ENCODE measurements around the gene WIPF2. TPM values are rescaled to one million over a fixed set of nuclear protein-coding genes. Genes with fewer than 3 reads are reported as not detected.

Gene WIPF2
- total RNA-seq, 1 experiment from 2014 or later = 327 TPM

DNA sequence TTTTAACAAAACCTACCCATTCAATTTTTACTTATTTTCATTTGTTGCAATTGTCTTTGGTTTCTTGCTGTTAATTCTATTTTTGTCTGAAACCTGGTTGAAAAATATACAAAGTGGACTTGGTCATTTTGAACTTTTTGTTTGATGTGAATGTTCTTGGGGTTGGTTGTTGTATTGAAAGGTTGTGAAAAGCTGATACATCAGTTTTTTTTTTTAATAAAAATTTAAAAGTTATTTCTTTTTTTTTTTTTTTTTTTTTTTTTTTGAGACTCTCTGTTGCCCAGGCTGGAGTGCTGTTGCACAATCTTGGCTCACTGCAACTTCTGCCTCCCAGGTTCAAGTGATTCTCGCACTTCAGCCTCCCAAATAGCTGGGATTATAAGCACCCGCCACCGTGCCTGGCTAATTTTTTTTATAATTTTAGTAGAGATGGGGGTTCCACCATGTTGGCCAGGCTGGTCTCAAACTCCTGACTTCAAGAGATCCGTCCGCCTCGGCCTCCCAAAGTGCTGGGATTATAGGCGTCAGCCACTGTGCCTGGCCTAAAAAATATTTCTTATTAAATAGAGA lies 28.9 kb downstream of the WIPF2 start:
- no peaks in the 10 kb centered on the region for H3K27me3 Mint-ChIP-seq (ENCODE audit: unreplicated experiment)
- peaks cover 52% of the 10 kb centered on the region for H3K36me3 Mint-ChIP-seq (ENCODE audit: insufficient read depth, unreplicated experiment)
- H3K27ac Mint-ChIP-seq (ENCODE audit: unreplicated experiment) = no peak overlapping the region
- intact Hi-C loops (cut with micrococcal nuclease; ENCODE audit: unreplicated experiment) = no loop called here
- CTCF ChIA-PET = interaction anchor here (0.6 to 1.3 kb wide), 7 partner anchors 10 to 518 kb away, joined by 3 to 6 read pairs (median 3); partner anchors contain the start of genes CCR7 and MIEN1
- TF ChIP-seq, protein P1, sequence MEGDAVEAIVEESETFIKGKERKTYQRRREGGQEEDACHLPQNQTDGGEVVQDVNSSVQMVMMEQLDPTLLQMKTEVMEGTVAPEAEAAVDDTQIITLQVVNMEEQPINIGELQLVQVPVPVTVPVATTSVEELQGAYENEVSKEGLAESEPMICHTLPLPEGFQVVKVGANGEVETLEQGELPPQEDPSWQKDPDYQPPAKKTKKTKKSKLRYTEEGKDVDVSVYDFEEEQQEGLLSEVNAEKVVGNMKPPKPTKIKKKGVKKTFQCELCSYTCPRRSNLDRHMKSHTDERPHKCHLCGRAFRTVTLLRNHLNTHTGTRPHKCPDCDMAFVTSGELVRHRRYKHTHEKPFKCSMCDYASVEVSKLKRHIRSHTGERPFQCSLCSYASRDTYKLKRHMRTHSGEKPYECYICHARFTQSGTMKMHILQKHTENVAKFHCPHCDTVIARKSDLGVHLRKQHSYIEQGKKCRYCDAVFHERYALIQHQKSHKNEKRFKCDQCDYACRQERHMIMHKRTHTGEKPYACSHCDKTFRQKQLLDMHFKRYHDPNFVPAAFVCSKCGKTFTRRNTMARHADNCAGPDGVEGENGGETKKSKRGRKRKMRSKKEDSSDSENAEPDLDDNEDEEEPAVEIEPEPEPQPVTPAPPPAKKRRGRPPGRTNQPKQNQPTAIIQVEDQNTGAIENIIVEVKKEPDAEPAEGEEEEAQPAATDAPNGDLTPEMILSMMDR (IDR thresholded peaks at IDR 0.05; ENCODE audit: unreplicated experiment) = no peak
- BruUV-seq (replicated peaks) = no TSS peak
- H3K9me3 Mint-ChIP-seq (ENCODE audit: low read depth, unreplicated experiment) = no peaks in the 10 kb centered on the region
- peaks cover 34% of the 10 kb centered on the region for H3K4me1 Mint-ChIP-seq (ENCODE audit: low read depth, unreplicated experiment)
- no peak overlapping the region for H3K4me3 Mint-ChIP-seq (ENCODE audit: low read depth, unreplicated experiment)
- no peak for DNase-seq

DNA sequence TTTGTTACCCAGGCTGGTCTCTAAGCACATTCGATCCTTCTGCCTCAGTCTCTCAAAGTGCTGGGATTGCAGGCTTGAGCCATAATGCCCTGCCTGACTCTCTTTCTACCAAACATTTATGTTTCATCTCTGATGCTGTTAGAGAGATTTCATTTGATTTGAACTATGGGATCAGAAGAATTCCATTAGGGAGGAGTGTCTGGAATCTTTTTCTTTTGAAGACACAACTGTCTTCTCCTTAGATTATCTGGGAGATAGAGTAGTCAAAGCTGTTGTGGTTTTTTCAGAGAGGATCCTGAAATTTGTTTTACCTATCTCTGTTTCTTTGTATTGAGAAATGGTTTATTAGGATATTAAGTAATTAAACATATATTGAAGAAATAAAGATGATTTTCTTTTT lies 29.4 kb downstream of the WIPF2 start:
- Mint-ChIP-seq H3K4me1 (ENCODE audit: low read depth, unreplicated experiment) (peaks cover 35% of the 10 kb centered on the region), H3K4me3 (ENCODE audit: low read depth, unreplicated experiment) (no peak overlapping the region), H3K27me3 (ENCODE audit: unreplicated experiment) (no peaks in the 10 kb centered on the region), H3K36me3 (ENCODE audit: insufficient read depth, unreplicated experiment) (peaks cover 57% of the 10 kb centered on the region), H3K27ac (ENCODE audit: unreplicated experiment) (peak overlapping the region; percentile 3), H3K9me3 (ENCODE audit: low read depth, unreplicated experiment) (no peaks in the 10 kb centered on the region)
- TF ChIP-seq, protein P1 (IDR thresholded peaks at IDR 0.05; ENCODE audit: unreplicated experiment) = no peak
- CTCF ChIA-PET = interaction anchor here (0.6 to 1.2 kb wide), 2 partner anchors 10 to 316 kb away, joined by 3 read pairs; partner anchors contain the start of gene CCR7
- no peak for DNase-seq
- intact Hi-C loops (cut with micrococcal nuclease; ENCODE audit: unreplicated experiment) = no loop called here
- BruUV-seq (replicated peaks) = no TSS peak

DNA sequence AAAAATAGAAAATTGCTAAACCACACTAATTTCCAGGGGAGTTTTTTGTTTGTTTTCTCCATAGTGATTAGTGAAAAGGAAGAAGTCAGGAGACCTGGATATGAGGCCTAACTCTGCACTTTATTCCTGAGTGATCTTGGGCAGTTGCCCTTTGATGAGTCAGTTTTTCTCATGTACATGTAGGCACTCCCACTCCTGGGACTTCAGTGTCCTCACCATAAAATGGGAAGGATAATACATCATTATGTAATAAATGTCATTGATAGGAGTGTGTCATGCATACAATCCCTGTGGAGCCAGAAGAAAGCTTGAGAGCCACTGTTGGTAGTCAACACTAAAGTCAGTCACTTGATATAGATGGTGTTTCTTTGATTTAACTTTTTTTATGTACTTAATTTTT lies 32.5 kb downstream of the WIPF2 start:
- CTCF ChIA-PET = interaction anchor here (0.5 to 2.1 kb wide), 7 partner anchors 10 to 583 kb away, joined by 3 to 13 read pairs (median 4); partner anchors contain the start of genes PNMT and WIPF2
- H3K4me3 Mint-ChIP-seq (ENCODE audit: low read depth, unreplicated experiment) = no peak overlapping the region
- DNase-seq = no peak
- peaks cover 30% of the 10 kb centered on the region for H3K4me1 Mint-ChIP-seq (ENCODE audit: low read depth, unreplicated experiment)
- TF ChIP-seq, protein P1 (IDR thresholded peaks at IDR 0.05; ENCODE audit: unreplicated experiment) = no peak
- no peaks in the 10 kb centered on the region for H3K9me3 Mint-ChIP-seq (ENCODE audit: low read depth, unreplicated experiment)
- no TSS peak for BruUV-seq (replicated peaks)
- H3K27me3 Mint-ChIP-seq (ENCODE audit: unreplicated experiment) = no peaks in the 10 kb centered on the region
- intact Hi-C loops (cut with micrococcal nuclease; ENCODE audit: unreplicated experiment) = loop anchor here (2.0 kb wide), 1 partner anchor 39 kb away; no protein-coding TSS in a partner anchor
- peak overlapping the region; percentile 10 for H3K27ac Mint-ChIP-seq (ENCODE audit: unreplicated experiment)
- peaks cover 66% of the 10 kb centered on the region for H3K36me3 Mint-ChIP-seq (ENCODE audit: insufficient read depth, unreplicated experiment)

DNA sequence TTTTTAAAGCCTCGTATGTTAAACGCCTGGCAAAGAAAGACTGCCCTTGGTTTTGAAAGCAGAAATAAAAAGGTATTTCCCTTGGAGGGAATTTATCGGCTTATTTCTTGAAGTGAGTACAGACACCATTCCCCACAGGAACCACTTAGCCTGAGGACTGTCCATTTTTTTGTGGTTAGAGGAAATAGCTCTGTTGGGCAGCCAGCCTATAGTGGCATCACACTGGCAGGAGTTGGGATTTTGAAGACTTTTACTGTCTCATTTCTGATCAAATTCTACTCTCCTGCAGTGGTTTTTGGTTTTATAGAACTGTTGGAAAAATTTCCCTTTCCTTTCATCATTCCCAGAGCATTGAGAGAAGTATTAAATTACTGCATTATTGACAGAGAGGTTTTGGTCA lies 34.5 kb downstream of the WIPF2 start:
- BruUV-seq (replicated peaks) = no TSS peak
- no peaks in the 10 kb centered on the region for H3K27me3 Mint-ChIP-seq (ENCODE audit: unreplicated experiment)
- H3K9me3 Mint-ChIP-seq (ENCODE audit: low read depth, unreplicated experiment) = no peaks in the 10 kb centered on the region
- H3K27ac Mint-ChIP-seq (ENCODE audit: unreplicated experiment) = peak overlapping the region; percentile 21
- no peak for DNase-seq
- intact Hi-C loops (cut with micrococcal nuclease; ENCODE audit: unreplicated experiment) = loop anchor here (2.0 kb wide), 1 partner anchor 15 kb away; no protein-coding TSS in a partner anchor
- peaks cover 83% of the 10 kb centered on the region for H3K36me3 Mint-ChIP-seq (ENCODE audit: insufficient read depth, unreplicated experiment)
- no peak overlapping the region for H3K4me3 Mint-ChIP-seq (ENCODE audit: low read depth, unreplicated experiment)
- H3K4me1 Mint-ChIP-seq (ENCODE audit: low read depth, unreplicated experiment) = peaks cover 30% of the 10 kb centered on the region
- TF ChIP-seq, protein P1 (IDR thresholded peaks at IDR 0.05; ENCODE audit: unreplicated experiment) = no peak
- CTCF ChIA-PET = interaction anchor here (0.5 to 1.4 kb wide), 4 partner anchors 30 to 947 kb away, joined by 3 to 8 read pairs (median 4); partner anchors contain the start of gene WIPF2
